SK-N-DZ (cell line): ENCODE results near the gene STX18.

ENCODE experiments used
- DNase-seq: peaks from one replicate; pipeline ENCODE4 v3.0.0-alpha.2; 2015; ENCODE audit warnings: low spot score

The STX18 gene

GRCh38 chr4:4419896-4420295 is 122.0 kb downstream of the STX18 start:
- no peak for DNase-seq

- no peak for DNase-seq
Observed at GRCh38 chr4:4418676-4419390, 123.0 kb downstream of the STX18 start.

- no peak for DNase-seq
Observed at GRCh38 chr4:4417886-4418285, 124.0 kb downstream of the STX18 start.

- DNase-seq = no peak
Observed at GRCh38 chr4:4416981-4417380, 124.9 kb downstream of the STX18 start.

GRCh38 chr4:4415806-4416805 is 125.7 kb downstream of the STX18 start:
- no peak for DNase-seq

- no peak for DNase-seq
Observed at GRCh38 chr4:4415107-4415805, 126.6 kb downstream of the STX18 start.

- no peak for DNase-seq
Observed at GRCh38 chr4:4413806-4414205, 128.0 kb downstream of the STX18 start.

- DNase-seq = no peak
Observed at GRCh38 chr4:4413373-4413725, 128.5 kb downstream of the STX18 start.

- no peak for DNase-seq
Observed at GRCh38 chr4:4412641-4413372, 129.0 kb downstream of the STX18 start.

- DNase-seq = no peak
Observed at GRCh38 chr4:4411906-4412305, 129.9 kb downstream of the STX18 start.

GRCh38 chr4:4410271-4410670 is 131.6 kb downstream of the STX18 start:
- DNase-seq = no peak

GRCh38 chr4:4409416-4410115 is 132.3 kb downstream of the STX18 start:
- no peak for DNase-seq

- DNase-seq = no peak
Observed at GRCh38 chr4:4408576-4409335, 133.1 kb downstream of the STX18 start.

- DNase-seq = no peak
Observed at GRCh38 chr4:4408132-4408523, 133.7 kb downstream of the STX18 start.

- no peak for DNase-seq
Observed at GRCh38 chr4:4407299-4408131, 134.3 kb downstream of the STX18 start.

- peak; percentile 67 for DNase-seq
Observed at GRCh38 chr4:4406455-4407298, 135.2 kb downstream of the STX18 start.

GRCh38 chr4:4405358-4405962 is 136.4 kb downstream of the STX18 start:
- DNase-seq = no peak

GRCh38 chr4:4402966-4403365 is 138.9 kb downstream of the STX18 start:
- no peak for DNase-seq
